Left ventricle myocardium inferior (tissue), 1 donor: ENCODE data around the gene DOCK10. TPM values are rescaled to one million over a fixed set of nuclear protein-coding genes. Genes with fewer than 3 reads are reported as not detected.

Experiments
- DNase-seq: peaks from one replicate; pipeline ENCODE4 v3.0.0-alpha.2; 2020
- H3K27ac ChIP-seq: fragments of 200-600 bp; replicated peaks from 2 replicates; pipeline ENCODE4 v1.8.0; 2021
- H3K27me3 ChIP-seq: fragments of 200-600 bp; 2 replicates; pipeline ENCODE4 v1.8.0; 2021; ENCODE audit warnings: low read depth
- H3K36me3 ChIP-seq: fragments of 200-600 bp; 2 replicates; pipeline ENCODE4 v1.8.0; 2021
- H3K4me1 ChIP-seq: fragments of 200-600 bp; 2 replicates; pipeline ENCODE4 v1.8.0; 2021
- H3K4me3 ChIP-seq: fragments of 200-600 bp; 2 replicates; pipeline ENCODE4 v1.8.0; 2021; ENCODE audit warnings: mild to moderate bottlenecking, moderate library complexity
- H3K9me3 ChIP-seq: fragments of 200-600 bp; replicated peaks from 2 replicates; pipeline ENCODE4 v1.8.0; 2021
- intact Hi-C: fragments of 100-400 bp; cut with micrococcal nuclease; formaldehyde crosslinking; loops from one replicate; pipeline ENCODE4 v1.11.0; 2022
- total RNA-seq: library from RNA; stranded (reverse); fragmentation: NEBNext Ultra II Directional; extraction: Animal tissue kit (Norgen Biotek cat#: 25700); gene quantifications from one replicate; pipeline ENCODE4 v1.2.1, GENCODE V29; 2021
- TF ChIP-seq, protein P1 (sequence below): fragments of 200-600 bp; IDR thresholded peaks from 2 replicates; pipeline ENCODE4 v1.8.0; 2021; ENCODE audit warnings: antibody characterized with exemption, mild to moderate bottlenecking, borderline replicate concordance
- donor health status: DM: no; HTN: yes; CAD: no; lungs with severe emphysema.

The DOCK10 gene
- total RNA-seq, 1 donor from 2014 or later: 1.6 TPM

- intact Hi-C loops: no loop called here
- Histone ChIP-seq H3K27ac (no peak overlapping the region), H3K27me3 (peaks cover 32% of the 10 kb centered on the region), H3K9me3 (no peaks in the 10 kb centered on the region), H3K4me3 (no peak overlapping the region), H3K4me1 (peaks cover 6% of the 10 kb centered on the region), H3K36me3 (no peaks in the 10 kb centered on the region)
- DNase-seq: no peak
- TF ChIP-seq, protein P1, sequence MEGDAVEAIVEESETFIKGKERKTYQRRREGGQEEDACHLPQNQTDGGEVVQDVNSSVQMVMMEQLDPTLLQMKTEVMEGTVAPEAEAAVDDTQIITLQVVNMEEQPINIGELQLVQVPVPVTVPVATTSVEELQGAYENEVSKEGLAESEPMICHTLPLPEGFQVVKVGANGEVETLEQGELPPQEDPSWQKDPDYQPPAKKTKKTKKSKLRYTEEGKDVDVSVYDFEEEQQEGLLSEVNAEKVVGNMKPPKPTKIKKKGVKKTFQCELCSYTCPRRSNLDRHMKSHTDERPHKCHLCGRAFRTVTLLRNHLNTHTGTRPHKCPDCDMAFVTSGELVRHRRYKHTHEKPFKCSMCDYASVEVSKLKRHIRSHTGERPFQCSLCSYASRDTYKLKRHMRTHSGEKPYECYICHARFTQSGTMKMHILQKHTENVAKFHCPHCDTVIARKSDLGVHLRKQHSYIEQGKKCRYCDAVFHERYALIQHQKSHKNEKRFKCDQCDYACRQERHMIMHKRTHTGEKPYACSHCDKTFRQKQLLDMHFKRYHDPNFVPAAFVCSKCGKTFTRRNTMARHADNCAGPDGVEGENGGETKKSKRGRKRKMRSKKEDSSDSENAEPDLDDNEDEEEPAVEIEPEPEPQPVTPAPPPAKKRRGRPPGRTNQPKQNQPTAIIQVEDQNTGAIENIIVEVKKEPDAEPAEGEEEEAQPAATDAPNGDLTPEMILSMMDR: no peak
These were observed 5.8 kb downstream of the DOCK10 start for GRCh38 chr2:225036431-225036830.

DNA sequence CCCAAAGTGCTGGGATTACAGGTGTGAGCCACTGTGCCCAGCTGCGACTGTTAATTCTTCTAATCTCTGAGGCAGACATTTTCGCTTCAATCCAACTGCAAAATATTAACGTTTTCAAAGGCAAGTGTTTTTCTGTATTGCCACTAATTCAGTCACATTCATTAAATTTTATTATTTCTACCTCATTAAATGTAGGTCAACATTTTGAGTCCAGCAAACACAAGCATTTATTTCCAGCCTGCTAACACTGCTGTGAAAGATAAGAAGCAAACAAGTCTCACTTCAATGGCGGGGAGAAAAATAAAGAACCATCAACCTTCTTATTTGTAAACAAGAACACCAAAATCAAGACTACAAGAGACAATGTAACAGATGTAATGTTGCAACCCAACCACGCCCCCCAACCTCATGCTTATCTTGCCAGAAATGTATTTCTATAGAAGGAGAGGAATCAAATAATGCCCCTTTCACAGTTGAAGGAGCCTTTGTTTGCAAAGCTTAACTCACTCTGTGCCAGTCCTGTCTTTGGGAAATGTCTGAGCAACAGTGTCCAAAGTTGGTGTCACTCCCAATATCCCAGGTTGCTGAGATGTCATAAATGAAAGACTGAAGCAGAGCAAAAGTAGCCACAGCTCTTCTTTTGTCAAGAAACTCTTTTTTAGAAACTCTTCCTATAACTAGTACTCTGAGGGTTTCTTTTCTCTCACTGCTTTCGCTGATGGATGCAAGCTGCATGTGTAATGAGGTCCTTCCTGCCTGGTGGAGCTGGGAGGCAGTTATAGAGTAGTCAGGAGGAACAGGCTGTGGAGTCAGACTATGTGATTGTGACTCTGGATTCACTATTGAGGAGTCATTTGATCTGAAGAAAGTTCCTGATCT is 8.6 kb downstream of the DOCK10 start:
- DNase-seq: no peak
- no peak overlapping the region for H3K27ac ChIP-seq
- TF ChIP-seq, protein P1: no peak
- H3K36me3 ChIP-seq: no peaks in the 10 kb centered on the region
- H3K9me3 ChIP-seq: no peaks in the 10 kb centered on the region
- H3K4me3 ChIP-seq: no peak overlapping the region
- H3K27me3 ChIP-seq: peaks cover 9% of the 10 kb centered on the region
- no peaks in the 10 kb centered on the region for H3K4me1 ChIP-seq
- intact Hi-C loops: no loop called here

GRCh38 chr2:225032246-225032645 is 10.0 kb downstream of the DOCK10 start:
- TF ChIP-seq, protein P1: no peak
- no peak overlapping the region for H3K4me3 ChIP-seq
- H3K27me3 ChIP-seq: no peaks in the 10 kb centered on the region
- H3K9me3 ChIP-seq: no peaks in the 10 kb centered on the region
- intact Hi-C loops: no loop called here
- no peak for DNase-seq
- no peaks in the 10 kb centered on the region for H3K4me1 ChIP-seq
- no peaks in the 10 kb centered on the region for H3K36me3 ChIP-seq
- no peak overlapping the region for H3K27ac ChIP-seq

DNA sequence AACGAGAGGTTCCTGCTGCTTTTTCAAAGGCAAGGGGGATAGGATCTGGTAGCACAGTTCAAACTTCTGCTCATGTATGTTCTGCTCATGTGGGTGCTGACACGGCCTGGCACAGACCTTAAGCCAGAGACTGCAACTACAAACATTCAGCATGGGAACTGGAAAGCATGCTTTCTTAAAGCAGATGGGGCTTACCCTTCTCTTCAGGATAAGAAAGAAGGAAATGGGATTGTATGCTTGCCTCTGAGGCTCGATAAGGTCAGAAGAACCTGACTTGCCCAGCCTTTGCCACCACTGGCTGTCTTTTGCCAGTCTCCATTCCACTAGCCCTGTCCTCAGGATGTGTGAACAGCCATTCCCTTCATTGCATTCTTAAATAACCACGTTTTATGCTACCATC is 10.7 kb downstream of the DOCK10 start:
- H3K4me1 ChIP-seq: no peaks in the 10 kb centered on the region
- intact Hi-C loops: no loop called here
- no peak overlapping the region for H3K4me3 ChIP-seq
- H3K27me3 ChIP-seq: no peaks in the 10 kb centered on the region
- no peaks in the 10 kb centered on the region for H3K9me3 ChIP-seq
- no peaks in the 10 kb centered on the region for H3K36me3 ChIP-seq
- TF ChIP-seq, protein P1: no peak
- H3K27ac ChIP-seq: no peak overlapping the region
- DNase-seq: no peak

DNA sequence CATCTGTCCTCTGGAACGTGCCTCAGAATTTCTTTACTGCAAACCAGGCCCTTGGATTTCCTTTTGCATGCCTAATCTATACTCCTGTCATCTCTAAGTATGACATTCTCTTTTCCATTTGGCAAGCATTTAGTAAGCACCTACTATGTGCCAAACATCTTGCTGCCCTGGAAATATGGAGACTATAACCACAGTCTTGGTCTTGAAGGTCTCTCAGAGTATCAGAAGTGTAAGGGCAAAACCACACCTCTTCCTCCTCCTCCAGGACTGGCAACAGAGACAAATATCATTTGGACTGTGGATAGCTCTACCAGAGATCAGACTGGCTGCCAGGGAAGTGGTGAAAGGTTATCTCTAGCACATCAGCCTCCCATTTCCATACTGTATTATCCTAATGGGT is 11.4 kb downstream of the DOCK10 start:
- Histone ChIP-seq H3K4me1 (no peaks in the 10 kb centered on the region), H3K9me3 (no peaks in the 10 kb centered on the region), H3K4me3 (no peak overlapping the region), H3K36me3 (no peaks in the 10 kb centered on the region), H3K27me3 (no peaks in the 10 kb centered on the region), H3K27ac (no peak overlapping the region)
- TF ChIP-seq, protein P1: no peak
- DNase-seq: no peak
- intact Hi-C loops: no loop called here
